Measurements from ENCODE around the gene OR5K2. TPM values are rescaled to one million over a fixed set of nuclear protein-coding genes. Genes with fewer than 3 reads are reported as not detected.

The OR5K2 gene
- total RNA-seq, 6 experiments from 2014 or later = not detected

GRCh38 chr3:98518816-98519215, 21.3 kb downstream of the OR5K2 start:
- WGBS (ENCODE audit: insufficient coverage, low coverage, low lambda C conversion rate, missing lambda C conversion rate) = 97% methylated on average over 2 of the region's 2 CpGs

DNA sequence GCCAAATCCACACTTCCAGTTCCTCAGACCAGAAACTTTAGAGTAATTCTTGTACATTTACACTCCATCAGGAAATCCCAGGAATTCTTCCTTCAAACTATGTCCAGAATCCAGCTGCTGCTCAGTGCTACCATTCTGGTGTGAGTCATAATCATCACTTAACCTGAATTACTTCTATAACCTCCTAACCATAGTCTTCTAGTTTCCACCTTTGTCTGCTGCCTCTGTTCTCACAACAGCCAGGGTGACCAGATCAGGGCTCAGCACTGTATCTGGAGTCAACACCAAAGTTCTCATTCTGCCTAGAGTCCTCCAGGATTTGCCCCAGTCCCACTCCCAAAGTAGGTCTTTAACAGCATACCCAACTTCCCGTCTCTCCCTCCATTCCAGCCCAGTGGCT, 21.9 kb downstream of the OR5K2 start:
- intact Hi-C loops (cut with DNase I) = no loop called here
- DNase-seq (no peak), ATAC-seq (no peak)
- no peak for TF ChIP-seq POLR2A (IDR thresholded peaks at IDR 0.05)
- TF ChIP-seq, protein P1, sequence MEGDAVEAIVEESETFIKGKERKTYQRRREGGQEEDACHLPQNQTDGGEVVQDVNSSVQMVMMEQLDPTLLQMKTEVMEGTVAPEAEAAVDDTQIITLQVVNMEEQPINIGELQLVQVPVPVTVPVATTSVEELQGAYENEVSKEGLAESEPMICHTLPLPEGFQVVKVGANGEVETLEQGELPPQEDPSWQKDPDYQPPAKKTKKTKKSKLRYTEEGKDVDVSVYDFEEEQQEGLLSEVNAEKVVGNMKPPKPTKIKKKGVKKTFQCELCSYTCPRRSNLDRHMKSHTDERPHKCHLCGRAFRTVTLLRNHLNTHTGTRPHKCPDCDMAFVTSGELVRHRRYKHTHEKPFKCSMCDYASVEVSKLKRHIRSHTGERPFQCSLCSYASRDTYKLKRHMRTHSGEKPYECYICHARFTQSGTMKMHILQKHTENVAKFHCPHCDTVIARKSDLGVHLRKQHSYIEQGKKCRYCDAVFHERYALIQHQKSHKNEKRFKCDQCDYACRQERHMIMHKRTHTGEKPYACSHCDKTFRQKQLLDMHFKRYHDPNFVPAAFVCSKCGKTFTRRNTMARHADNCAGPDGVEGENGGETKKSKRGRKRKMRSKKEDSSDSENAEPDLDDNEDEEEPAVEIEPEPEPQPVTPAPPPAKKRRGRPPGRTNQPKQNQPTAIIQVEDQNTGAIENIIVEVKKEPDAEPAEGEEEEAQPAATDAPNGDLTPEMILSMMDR (IDR thresholded peaks at IDR 0.05) = no peak
- 100% methylated on average over 1 of the region's 1 CpG for WGBS (ENCODE audit: insufficient coverage, low coverage, low lambda C conversion rate, missing lambda C conversion rate)
- no peak overlapping the region for H3K27ac ChIP-seq
- H3K27me3 ChIP-seq = no peaks in the 10 kb centered on the region
- H3K4me1 ChIP-seq = peaks cover 0 to 8% (median 0%) of the 10 kb centered on the region in 4 donors
- H3K36me3 ChIP-seq = peaks cover 0 to 41% (median 8%) of the 10 kb centered on the region in 4 donors
- no peaks in the 10 kb centered on the region for H3K9me3 ChIP-seq
- H3K4me3 ChIP-seq = no peak overlapping the region

More at GRCh38 chr3:98518816-98519215, 21.3 kb downstream of the OR5K2 start:
- Histone ChIP-seq H3K4me3 (no peak overlapping the region), H3K4me1 (peaks cover 0 to 8% (median 0%) of the 10 kb centered on the region in 4 donors), H3K9me3 (no peaks in the 10 kb centered on the region), H3K36me3 (peaks cover 0 to 41% (median 8%) of the 10 kb centered on the region in 4 donors), H3K27me3 (no peaks in the 10 kb centered on the region), H3K27ac (no peak overlapping the region)
- no peak for DNase-seq
- TF ChIP-seq POLR2A (IDR thresholded peaks at IDR 0.05) = no peak
- TF ChIP-seq, protein P1 (IDR thresholded peaks at IDR 0.05) = no peak
- ATAC-seq = no peak
- intact Hi-C loops (cut with DNase I) = no loop called here

GRCh38 chr3:98521897-98522543, 24.5 kb downstream of the OR5K2 start:
- H3K4me3 ChIP-seq = peak overlapping the region; percentile 67 to 85 (median 81)
- TF ChIP-seq POLR2A (IDR thresholded peaks at IDR 0.05) = no peak
- TF ChIP-seq, protein P1 (IDR thresholded peaks at IDR 0.05) = no peak
- WGBS (ENCODE audit: insufficient coverage, low coverage, low lambda C conversion rate, missing lambda C conversion rate) = 0% methylated on average over 16 of the region's 16 CpGs
- no peaks in the 10 kb centered on the region for H3K9me3 ChIP-seq
- DNase-seq (peak in 2 of 3 donors; percentile 23 to 52), ATAC-seq (peak; percentile 48 to 51 (median 50))
- H3K27me3 ChIP-seq = no peaks in the 10 kb centered on the region
- peak overlapping the region; percentile 91 to 97 (median 95) for H3K27ac ChIP-seq
- intact Hi-C loops (cut with DNase I) = no loop called here
- H3K36me3 ChIP-seq = peaks cover 0 to 22% (median 6%) of the 10 kb centered on the region in 4 donors
- peaks cover 0 to 8% (median 0%) of the 10 kb centered on the region in 4 donors for H3K4me1 ChIP-seq

GRCh38 chr3:98522544-98523281, 25.2 kb downstream of the OR5K2 start, which contains the start of gene CLDND1:
TSS of gene CLDND1 (minus strand) at chr3:98522902. CDS start at chr3:98521424, 1,478 bp downstream.
- Histone ChIP-seq H3K4me1 (peaks cover 0 to 8% (median 0%) of the 10 kb centered on the region in 4 donors), H3K9me3 (no peaks in the 10 kb centered on the region), H3K36me3 (peaks cover 0 to 20% (median 4%) of the 10 kb centered on the region in 4 donors), H3K27ac (peak within 1 kb of the TSS; percentile 91 to 97 (median 95)), H3K27me3 (no peaks in the 10 kb centered on the region), H3K4me3 (peak within 1 kb of the TSS; percentile 67 to 85 (median 81))
- intact Hi-C loops (cut with DNase I) = no loop called here
- under 1% methylated on average over 45 of the region's 63 CpGs for whole genome bisulfite sequencing (ENCODE audit: insufficient coverage, low coverage, low lambda C conversion rate, missing lambda C conversion rate)
- TF ChIP-seq POLR2A (IDR thresholded peaks at IDR 0.05) = peak; percentile 85
- TF ChIP-seq, protein P1 (IDR thresholded peaks at IDR 0.05) = no peak
- peak; percentile 99 for DNase-seq
- ATAC-seq = peak; percentile 98 to 99 (median 98)

Data from right lobe of liver (tissue), 6 donors.